Measurements from ENCODE around the gene RUVBL2. TPM values are rescaled to one million over a fixed set of nuclear protein-coding genes. Genes with fewer than 3 reads are reported as not detected.
A peak's percentile ranks its signal among the peaks of the same experiment; 100 is the strongest.

Gene RUVBL2
- total RNA-seq, 1 experiment from 2014 or later: 130 TPM

DNA sequence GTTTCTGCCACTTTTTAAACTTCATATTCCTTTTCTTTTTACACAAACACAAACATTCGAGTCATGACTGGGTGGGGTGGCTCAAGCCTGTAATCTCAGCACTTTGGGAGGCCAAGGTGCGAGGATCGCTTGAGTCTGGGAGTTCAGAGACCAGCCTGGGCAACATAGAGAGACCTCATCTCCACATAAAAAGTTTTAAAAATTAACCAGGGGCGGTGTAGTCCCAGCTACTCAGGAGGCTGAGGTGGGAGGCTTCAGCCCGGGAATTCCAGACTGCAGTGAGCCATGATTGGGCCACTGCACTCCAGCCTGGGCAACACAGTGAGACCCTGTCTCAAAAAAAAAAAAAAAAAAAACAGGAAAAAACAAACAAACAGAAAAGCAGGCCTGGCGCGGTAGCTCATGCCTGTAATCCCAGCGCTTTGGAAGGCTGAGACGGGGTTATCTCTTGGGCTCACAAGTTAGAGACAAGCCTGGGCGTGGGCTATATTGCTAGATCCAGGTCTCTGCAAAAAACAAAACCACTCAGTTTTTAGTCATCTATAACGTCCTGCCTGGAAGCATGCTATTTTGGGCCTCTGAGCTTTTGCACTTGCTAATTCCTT is 39.6 kb upstream of the RUVBL2 start:
- no peak overlapping the region for H4K5ac ChIP-seq (ENCODE audit: insufficient read length, low read depth, low read length)
- H3K4me3 Mint-ChIP-seq: peak overlapping the region; percentile 79 to 81
- H3K23ac ChIP-seq (ENCODE audit: insufficient read length, low read depth, low read length): no peak overlapping the region
- H2AFZ ChIP-seq (ENCODE audit: low read length): peak overlapping the region; percentile 2
- no peak for TF ChIP-seq CTCF (conservative IDR thresholded peaks at IDR 0.05)
- H3K27ac Mint-ChIP-seq: peak overlapping the region; percentile 76 to 93 (median 90); a peak in 6 of 7 replicates
- no peak overlapping the region for H2BK20ac ChIP-seq (ENCODE audit: low read depth, low read length, poor library complexity, severe bottlenecking)
- no peak overlapping the region for H4K91ac ChIP-seq (ENCODE audit: insufficient read length, low read depth, low read length)
- no peaks in the 10 kb centered on the region for H3K79me2 ChIP-seq (ENCODE audit: insufficient read depth, low read length)
- no peak overlapping the region for H3K4ac ChIP-seq (ENCODE audit: low read depth, low read length)
- H3K27me3 Mint-ChIP-seq (ENCODE audit: low read depth): peaks cover 10% of the 10 kb centered on the region
- no peaks in the 10 kb centered on the region for H4K20me1 ChIP-seq (ENCODE audit: control insufficient read depth, insufficient read depth, insufficient read length)
- H3K4me2 ChIP-seq (ENCODE audit: insufficient read depth, insufficient read length, low read length): peak overlapping the region; percentile 42
- no peak overlapping the region for H2BK15ac ChIP-seq (ENCODE audit: low read depth, low read length)
- no peaks in the 10 kb centered on the region for H3K9me3 ChIP-seq (ENCODE audit: control insufficient read depth, low read depth, low read length)
- H2BK12ac ChIP-seq (ENCODE audit: insufficient read length, low read depth, low read length): no peak overlapping the region
- H3K79me1 ChIP-seq (ENCODE audit: insufficient read depth, low read depth, low read length, poor library complexity, severe bottlenecking): peaks cover 4% of the 10 kb centered on the region
- H3K18ac ChIP-seq (ENCODE audit: insufficient read length, low read depth, low read length): no peak overlapping the region
- H3K4me1 ChIP-seq (ENCODE audit: insufficient read depth, low read length): no peaks in the 10 kb centered on the region
- H3K23me2 ChIP-seq (ENCODE audit: insufficient read length, low read depth, low read length, poor library complexity, severe bottlenecking): peaks cover 8% of the 10 kb centered on the region
- no peaks in the 10 kb centered on the region for H3K27me3 ChIP-seq (ENCODE audit: insufficient read depth, low read length)
- no peak overlapping the region for H2BK120ac ChIP-seq (ENCODE audit: low read depth, low read length, poor library complexity, severe bottlenecking)
- peaks cover 14 to 15% of the 10 kb centered on the region in 2 experiments for H3K4me1 Mint-ChIP-seq
- H4K8ac ChIP-seq (replicated peaks; ENCODE audit: insufficient read length, low read depth, low read length): no peak overlapping the region
- H3K36me3 Mint-ChIP-seq (ENCODE audit: insufficient read depth in 1 of 3, low read depth in 3 of 3): peaks cover 17 to 37% (median 36%) of the 10 kb centered on the region in 3 experiments; a peak in 6 of 7 replicates
- peak overlapping the region; percentile 36 for H3K9ac ChIP-seq (ENCODE audit: extremely low read depth, insufficient read length, low read length)
- no CpG with 5 or more reads among the region's 11 CpGs for WGBS (ENCODE audit: extremely low coverage, insufficient read length, low lambda C conversion rate)
- H3K9me3 Mint-ChIP-seq: no peaks in the 10 kb centered on the region
- H2BK5ac ChIP-seq (ENCODE audit: insufficient read length, low read length): no peak overlapping the region
- H3K56ac ChIP-seq (ENCODE audit: insufficient read length, low read depth, low read length): no peak overlapping the region
- no peak overlapping the region for H3T11ph ChIP-seq (ENCODE audit: low read length)
- no peak overlapping the region for H2AK5ac ChIP-seq (ENCODE audit: insufficient read length, low read length)
- H3K27ac ChIP-seq (ENCODE audit: insufficient read length, low read depth, low read length): no peak overlapping the region
- no peak overlapping the region for H3K14ac ChIP-seq (ENCODE audit: insufficient read depth, low read length)
- DNase-seq: no peak

Measured in H9 (cell line).